NCI-H1048 (cell line): ENCODE data around the gene PELI2.

Experiments used
- DNase-seq: peaks from one replicate; lab custom pipeline; 2025; lab: John Stamatoyannopoulos, UW

The PELI2 gene

GRCh38 chr14:56119201-56119981, 1.2 kb downstream of the PELI2 start:
- no peak for DNase-seq

GRCh38 chr14:56120091-56120691, 2.0 kb downstream of the PELI2 start:
- DNase-seq = no peak

GRCh38 chr14:56121816-56122215, 3.6 kb downstream of the PELI2 start:
- no peak for DNase-seq

GRCh38 chr14:56122301-56122700, 4.1 kb downstream of the PELI2 start:
- DNase-seq = no peak

- no peak for DNase-seq
These were observed 6.1 kb downstream of the PELI2 start for GRCh38 chr14:56124327-56124726.

- no peak for DNase-seq
These were observed 7.8 kb downstream of the PELI2 start for GRCh38 chr14:56125772-56126636.

GRCh38 chr14:56126637-56126913, 8.4 kb downstream of the PELI2 start:
- no peak for DNase-seq

- DNase-seq = no peak
These were observed 8.9 kb downstream of the PELI2 start for GRCh38 chr14:56127156-56127555.

GRCh38 chr14:56129092-56129491, 10.9 kb downstream of the PELI2 start:
- no peak for DNase-seq

GRCh38 chr14:56129933-56130332, 11.7 kb downstream of the PELI2 start:
- no peak for DNase-seq

- no peak for DNase-seq
These were observed 13.0 kb downstream of the PELI2 start for GRCh38 chr14:56131004-56131864.

GRCh38 chr14:56131865-56132833, 13.9 kb downstream of the PELI2 start:
- DNase-seq = no peak

GRCh38 chr14:56133547-56133946, 15.3 kb downstream of the PELI2 start:
- DNase-seq = no peak

GRCh38 chr14:56135001-56135400, 16.8 kb downstream of the PELI2 start:
- no peak for DNase-seq

- no peak for DNase-seq
These were observed 17.5 kb downstream of the PELI2 start for GRCh38 chr14:56135668-56136067.

- no peak for DNase-seq
These were observed 18.6 kb downstream of the PELI2 start for GRCh38 chr14:56136571-56137452.

GRCh38 chr14:56137453-56137807, 19.2 kb downstream of the PELI2 start:
- no peak for DNase-seq

- DNase-seq = no peak
These were observed 19.6 kb downstream of the PELI2 start for GRCh38 chr14:56137849-56138248.

- no peak for DNase-seq
These were observed 20.7 kb downstream of the PELI2 start for GRCh38 chr14:56138928-56139327.

GRCh38 chr14:56142314-56142713, 24.1 kb downstream of the PELI2 start:
- DNase-seq = no peak
